Activated CD4-positive, CD25-positive, alpha-beta regulatory T cell treated with anti-CD3 and anti-CD28 coated beads, Interleukin-2, amount 50 U/mL, for 16 hours (primary cell): ENCODE results near the gene TAGAP.
"Not testable (repeated sequence)": the region's sequence is repeated elsewhere in the genome, so short reads cannot be mapped to it uniquely, and the experiment has no call there.

Experiments
- DNase-seq: peaks from one replicate; pipeline ENCODE4 v3.0.0-alpha.2; 2020; ENCODE audit warnings: low read depth, low spot score

Gene TAGAP

GRCh38 chr6:159045801-159046200, 1.0 kb upstream of the TAGAP start:
- no peak for DNase-seq

- no peak for DNase-seq
Measured at GRCh38 chr6:159043947-159044346, 844 bp downstream of the TAGAP start.

GRCh38 chr6:159043251-159043650, 1.5 kb downstream of the TAGAP start:
- no peak for DNase-seq

GRCh38 chr6:159042826-159043181, 2.0 kb downstream of the TAGAP start:
- DNase-seq, result no peak

DNA sequence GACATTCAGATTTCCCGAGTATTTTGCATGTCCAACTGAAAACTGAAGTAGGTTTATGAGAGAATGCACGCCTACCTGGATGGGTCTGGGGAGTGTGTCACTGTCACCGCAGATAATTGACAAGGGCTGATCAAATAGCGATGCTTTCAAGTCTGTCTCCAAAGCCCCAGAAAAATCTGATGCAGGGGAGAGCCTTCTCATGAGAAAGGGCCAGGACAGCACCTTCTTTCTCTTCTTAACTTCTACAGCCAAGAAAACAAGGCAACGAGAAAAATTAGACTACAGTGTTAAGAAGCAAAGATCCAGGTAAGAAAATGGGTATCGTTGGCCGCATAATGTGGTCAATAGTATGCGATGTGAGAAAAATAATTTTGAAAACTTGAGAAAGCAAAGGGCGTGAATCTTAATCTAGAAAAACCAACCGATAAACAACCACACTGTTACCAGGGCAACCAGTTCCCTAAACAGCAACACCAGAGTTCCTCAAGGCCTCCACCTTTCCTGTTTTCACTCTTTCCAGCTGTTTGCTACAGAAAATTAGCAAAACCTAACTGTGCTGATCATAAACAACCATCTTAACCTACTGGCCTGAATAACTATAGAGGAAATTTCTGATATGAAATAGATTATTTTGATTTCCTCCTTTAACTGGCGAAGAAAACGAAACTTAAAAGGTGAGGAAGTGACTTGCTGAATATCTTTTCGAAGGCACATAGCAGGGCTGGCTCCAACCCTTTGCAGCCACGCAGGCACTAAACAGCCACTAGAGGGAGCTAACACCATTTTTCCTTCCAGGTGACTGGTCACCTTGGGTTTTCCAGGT, 2.6 kb downstream of the TAGAP start:
- peak; percentile 67 for DNase-seq

DNA sequence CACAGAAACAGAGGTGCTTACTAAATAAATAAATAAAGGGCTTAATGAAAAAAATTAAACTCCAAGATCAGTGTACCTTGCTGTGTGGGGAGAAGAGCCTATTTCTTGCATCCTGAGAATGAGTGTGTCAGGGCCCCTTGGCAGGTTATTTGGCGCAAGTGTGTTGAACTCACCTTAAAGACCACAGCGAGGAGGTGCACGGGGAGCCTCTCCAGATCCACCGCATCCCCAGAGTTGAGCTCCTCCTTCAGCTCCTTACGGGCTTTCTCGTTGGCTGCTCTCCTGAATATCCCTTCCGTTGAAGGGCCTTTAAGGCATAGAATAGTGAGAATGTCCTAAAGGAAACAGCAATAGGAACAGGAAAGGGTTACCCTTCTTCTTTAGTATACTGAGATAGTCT, 3.6 kb downstream of the TAGAP start:
- DNase-seq, result no peak

DNA sequence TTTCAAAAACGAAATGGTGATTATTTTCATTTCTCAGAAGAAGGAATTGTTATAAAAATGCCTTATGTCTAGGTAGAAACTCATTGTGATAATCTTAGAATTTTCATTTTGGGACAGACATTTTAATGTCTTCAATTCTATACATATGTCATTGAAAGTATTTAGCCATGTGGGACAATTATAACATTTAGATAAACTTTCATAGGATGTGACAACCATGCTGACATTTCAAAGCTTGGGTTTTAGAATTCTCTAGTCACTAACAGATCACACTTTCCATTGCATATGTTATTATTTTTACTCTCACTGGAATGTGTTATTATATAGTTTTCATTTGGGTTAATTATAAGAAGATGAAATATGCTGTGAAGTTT, 4.9 kb downstream of the TAGAP start:
- DNase-seq, result no peak

- no peak for DNase-seq
Measured at GRCh38 chr6:159038914-159039884, 5.6 kb downstream of the TAGAP start.

- not testable (repeated sequence) for DNase-seq
Measured at GRCh38 chr6:159038318-159038717, 6.5 kb downstream of the TAGAP start.

DNA sequence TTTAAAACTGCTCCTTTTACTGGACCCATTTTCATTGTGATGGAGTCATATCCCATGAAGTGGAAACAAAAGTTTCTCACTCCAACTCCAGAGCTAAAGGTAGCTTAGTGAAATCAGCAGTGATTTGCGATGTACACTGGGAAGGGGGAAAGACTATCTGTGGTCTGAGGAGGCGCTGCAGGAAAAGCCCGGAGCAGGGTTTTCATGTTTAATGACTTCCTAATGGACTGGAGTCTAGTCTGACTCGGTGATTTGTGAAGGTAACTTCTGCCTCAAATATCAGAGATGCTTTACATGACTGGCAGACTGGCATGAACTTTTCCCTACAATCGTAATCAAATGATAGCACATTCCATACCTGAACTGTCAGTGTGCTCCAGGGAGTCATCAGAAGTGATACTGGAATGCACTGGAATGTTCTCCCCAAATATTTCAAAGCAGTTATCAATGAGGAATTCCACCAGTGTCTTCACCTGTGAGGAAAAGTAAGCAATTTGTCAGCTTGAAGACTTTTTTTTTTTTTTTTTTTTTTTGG, 7.0 kb downstream of the TAGAP start:
- DNase-seq, result no peak

- DNase-seq, result no peak
Measured at GRCh38 chr6:159036673-159037072, 8.1 kb downstream of the TAGAP start.

- DNase-seq, result no peak
Measured at GRCh38 chr6:159035891-159036290, 8.9 kb downstream of the TAGAP start.

- no peak for DNase-seq
Measured at GRCh38 chr6:159033160-159034049, 11.4 kb downstream of the TAGAP start.

DNA sequence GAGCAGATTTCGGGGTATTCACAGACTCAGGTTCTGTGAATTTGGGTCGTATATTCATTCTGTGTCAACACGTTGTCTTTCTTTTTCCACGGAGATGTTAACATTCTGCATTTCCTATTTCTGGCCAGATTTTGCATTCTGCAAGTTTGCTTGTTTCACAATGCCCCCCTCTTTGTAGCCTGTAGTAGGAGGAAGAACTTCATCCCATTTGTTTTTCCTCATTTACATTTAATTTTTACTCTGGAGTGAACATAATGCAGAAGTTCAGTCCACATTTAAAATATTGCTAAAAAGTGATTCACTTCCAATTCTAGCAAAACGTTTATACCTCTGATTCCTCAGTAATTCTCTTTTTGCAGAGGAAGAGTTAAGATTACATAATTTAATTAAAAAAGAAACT, 12.9 kb downstream of the TAGAP start:
- DNase-seq, result no peak

- DNase-seq, result no peak
Measured at GRCh38 chr6:159030168-159030567, 14.6 kb downstream of the TAGAP start.

DNA sequence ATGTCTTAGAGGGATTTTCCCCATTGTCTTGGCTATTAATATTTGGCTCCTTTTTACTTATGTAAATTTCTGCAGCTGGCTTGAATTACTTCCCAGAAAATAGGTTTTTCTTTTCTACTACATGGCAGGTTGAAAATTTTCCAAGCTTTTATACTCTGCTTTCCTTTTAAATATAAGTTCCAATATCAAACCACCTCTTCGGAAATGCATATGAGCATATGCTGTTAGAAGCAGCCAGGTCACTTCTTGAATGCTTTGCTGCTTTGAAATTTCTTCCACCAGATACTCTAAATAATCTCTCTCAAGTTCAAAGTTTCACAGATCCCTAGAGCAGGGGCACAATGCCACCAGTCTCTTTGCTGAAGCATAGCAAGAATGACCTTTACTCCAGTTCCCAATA, 19.6 kb downstream of the TAGAP start:
- DNase-seq, result not testable (repeated sequence)

- DNase-seq, result no peak
Measured at GRCh38 chr6:159023893-159024292, 20.9 kb downstream of the TAGAP start.

DNA sequence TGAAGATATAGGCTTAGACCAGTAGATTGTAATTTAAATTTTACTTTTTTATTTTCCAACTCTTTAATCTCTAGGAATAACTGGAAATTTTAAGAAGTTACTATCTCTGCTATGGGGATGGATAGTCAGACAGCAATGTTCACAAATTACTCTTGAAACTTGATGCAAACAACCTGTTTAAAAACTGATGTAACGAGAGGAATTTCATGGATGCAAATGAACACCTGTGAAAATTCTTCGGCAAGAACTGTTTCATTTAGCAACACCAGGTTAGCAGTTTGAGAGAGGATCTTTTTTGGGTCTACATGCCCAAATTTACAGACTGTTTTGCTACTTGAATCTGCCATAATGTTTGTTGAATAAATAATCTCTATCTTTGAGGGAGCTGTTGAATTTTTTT, 24.8 kb downstream of the TAGAP start:
- DNase-seq, result no peak

DNA sequence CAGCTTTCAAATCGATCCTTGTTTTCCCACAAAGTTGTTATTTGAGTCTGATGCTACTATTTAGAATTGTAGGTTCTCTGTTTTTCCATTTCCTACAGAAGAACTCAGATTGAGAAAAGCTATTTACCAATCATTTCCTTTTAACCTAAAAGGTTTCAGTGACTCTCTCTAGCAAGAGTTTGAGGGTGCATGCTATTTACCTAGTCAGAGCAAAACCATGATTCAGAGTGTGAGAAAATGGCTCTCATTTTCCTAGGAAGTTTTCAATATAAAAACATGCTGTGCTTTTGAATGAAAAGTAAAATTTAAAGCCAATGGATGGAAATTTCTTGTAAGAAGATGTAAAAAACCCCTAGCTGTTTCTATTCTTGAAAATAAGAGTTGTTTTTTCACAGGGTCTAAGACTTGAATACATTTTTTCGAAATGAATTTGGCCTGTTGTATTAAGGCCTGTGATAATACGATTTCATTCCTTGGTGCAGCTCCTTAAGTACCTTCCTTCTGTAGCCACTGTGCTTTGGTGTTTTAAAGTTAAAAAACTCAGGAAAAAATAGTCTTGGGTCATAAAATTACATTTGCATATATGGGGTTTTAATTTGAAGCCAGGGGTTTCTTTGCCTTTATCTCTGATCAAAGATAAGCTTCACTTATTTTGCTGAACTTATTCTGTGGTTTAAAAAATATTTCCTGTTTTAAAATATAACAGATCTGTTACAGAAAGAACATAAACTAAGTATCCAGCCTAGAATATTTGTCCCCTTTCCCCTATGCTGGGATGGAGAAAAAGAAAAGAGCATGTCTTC, 26.8 kb downstream of the TAGAP start:
- no peak for DNase-seq

- DNase-seq, result no peak
Measured at GRCh38 chr6:159014406-159014805, 30.4 kb downstream of the TAGAP start.

DNA sequence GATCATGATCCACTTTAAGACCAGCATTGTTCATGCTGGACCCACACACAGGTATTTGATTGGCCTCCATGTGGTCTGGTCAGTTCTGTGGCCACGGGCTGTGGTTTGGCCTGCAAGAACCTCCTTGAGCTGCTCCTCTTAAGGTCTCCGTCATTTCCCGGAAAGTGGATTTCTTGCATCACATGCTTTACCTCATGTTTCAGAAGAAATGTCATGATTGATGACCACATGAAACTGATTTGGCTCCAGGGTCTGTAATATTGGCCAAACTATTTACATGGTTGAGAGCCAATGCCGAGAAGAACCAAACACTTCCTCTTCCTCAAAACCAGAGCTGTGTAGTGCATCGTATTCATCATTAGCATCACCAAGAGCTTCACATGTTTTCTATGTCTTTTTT, 31.6 kb downstream of the TAGAP start:
- no peak for DNase-seq
